ENCODE results near the gene PTPRM.

The PTPRM gene

DNA sequence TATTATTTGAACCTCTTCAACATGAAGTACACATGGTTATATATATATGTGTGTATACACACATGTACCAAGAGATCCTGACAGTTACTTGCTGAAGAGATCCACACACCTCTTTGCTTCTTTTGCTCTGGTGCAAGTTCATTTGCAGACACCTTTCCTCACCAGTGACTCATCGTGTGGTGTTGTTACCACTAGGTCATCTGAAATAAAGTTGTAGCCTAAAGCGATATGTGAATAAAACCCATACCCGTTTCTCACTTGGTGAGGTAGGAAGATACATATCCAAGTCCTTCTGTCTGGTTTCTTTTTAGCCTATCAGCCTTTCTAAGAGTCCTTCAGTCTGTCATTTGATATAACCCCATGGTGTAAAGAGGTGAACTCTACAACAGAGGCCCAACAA lies 662.7 kb downstream of the PTPRM start:
- ATAC-seq (ENCODE audit: insufficient read depth, low read depth) = no peak
- Histone ChIP-seq H3K4me1 (ENCODE audit: insufficient read depth, low read length) (no peaks in the 10 kb centered on the region), H3K27ac (ENCODE audit: low read length) (no peak overlapping the region), H3K27me3 (ENCODE audit: insufficient read depth, low read length, poor library complexity) (no peaks in the 10 kb centered on the region), H4K20me1 (ENCODE audit: insufficient read depth, low read length) (no peaks in the 10 kb centered on the region), H3K36me3 (ENCODE audit: insufficient read depth, low read length) (no peaks in the 10 kb centered on the region), H3K4me2 (ENCODE audit: insufficient read depth, low read length) (no peak overlapping the region), H2AFZ (ENCODE audit: low read depth, low read length) (no peak overlapping the region), H3K9me3 (ENCODE audit: insufficient read depth, low read length, severe bottlenecking) (no peaks in the 10 kb centered on the region), H3K79me2 (ENCODE audit: insufficient read depth, low read length) (no peaks in the 10 kb centered on the region), H3K4me3 (ENCODE audit: low read depth in 1 of 2, low read length in 2 of 2) (no peak overlapping the region), H3K9ac (ENCODE audit: low read depth, low read length) (no peak overlapping the region)
- TF ChIP-seq EZH2 (IDR thresholded peaks at IDR 0.05; ENCODE audit: borderline replicate concordance, low read depth, low read length, severe bottlenecking) = no peak
- TF ChIP-seq, protein P1, sequence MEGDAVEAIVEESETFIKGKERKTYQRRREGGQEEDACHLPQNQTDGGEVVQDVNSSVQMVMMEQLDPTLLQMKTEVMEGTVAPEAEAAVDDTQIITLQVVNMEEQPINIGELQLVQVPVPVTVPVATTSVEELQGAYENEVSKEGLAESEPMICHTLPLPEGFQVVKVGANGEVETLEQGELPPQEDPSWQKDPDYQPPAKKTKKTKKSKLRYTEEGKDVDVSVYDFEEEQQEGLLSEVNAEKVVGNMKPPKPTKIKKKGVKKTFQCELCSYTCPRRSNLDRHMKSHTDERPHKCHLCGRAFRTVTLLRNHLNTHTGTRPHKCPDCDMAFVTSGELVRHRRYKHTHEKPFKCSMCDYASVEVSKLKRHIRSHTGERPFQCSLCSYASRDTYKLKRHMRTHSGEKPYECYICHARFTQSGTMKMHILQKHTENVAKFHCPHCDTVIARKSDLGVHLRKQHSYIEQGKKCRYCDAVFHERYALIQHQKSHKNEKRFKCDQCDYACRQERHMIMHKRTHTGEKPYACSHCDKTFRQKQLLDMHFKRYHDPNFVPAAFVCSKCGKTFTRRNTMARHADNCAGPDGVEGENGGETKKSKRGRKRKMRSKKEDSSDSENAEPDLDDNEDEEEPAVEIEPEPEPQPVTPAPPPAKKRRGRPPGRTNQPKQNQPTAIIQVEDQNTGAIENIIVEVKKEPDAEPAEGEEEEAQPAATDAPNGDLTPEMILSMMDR (IDR thresholded peaks at IDR 0.05; ENCODE audit: borderline replicate concordance, extremely low read depth, low read length, poor library complexity, severe bottlenecking) = no peak
- no peak for DNase-seq

DNA sequence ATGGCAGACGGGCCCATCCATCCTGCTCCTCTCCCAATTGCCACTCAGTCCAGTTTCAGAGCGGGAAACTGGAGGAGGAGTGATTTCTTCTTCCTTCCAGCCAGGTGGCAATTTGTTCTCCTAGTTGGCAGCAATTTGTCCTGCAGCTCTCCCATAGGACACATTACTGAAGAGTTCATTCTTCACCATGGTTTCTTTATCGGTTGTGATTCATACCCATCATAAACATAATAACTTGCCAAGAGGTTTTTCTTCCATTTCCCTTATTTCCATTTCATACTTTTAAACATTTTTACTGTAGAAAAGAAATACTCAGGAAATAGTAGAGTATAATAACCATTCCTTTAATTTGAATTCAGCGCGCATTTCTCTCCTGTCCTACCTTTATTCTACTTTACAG lies 664.2 kb downstream of the PTPRM start:
- Histone ChIP-seq H2AFZ (ENCODE audit: low read depth, low read length) (no peak overlapping the region), H3K27me3 (ENCODE audit: insufficient read depth, low read length, poor library complexity) (no peaks in the 10 kb centered on the region), H3K9me3 (ENCODE audit: insufficient read depth, low read length, severe bottlenecking) (no peaks in the 10 kb centered on the region), H3K27ac (ENCODE audit: low read length) (no peak overlapping the region), H3K4me3 (ENCODE audit: low read depth in 1 of 2, low read length in 2 of 2) (no peak overlapping the region), H3K36me3 (ENCODE audit: insufficient read depth, low read length) (no peaks in the 10 kb centered on the region), H4K20me1 (ENCODE audit: insufficient read depth, low read length) (no peaks in the 10 kb centered on the region), H3K4me2 (ENCODE audit: insufficient read depth, low read length) (no peak overlapping the region), H3K79me2 (ENCODE audit: insufficient read depth, low read length) (no peaks in the 10 kb centered on the region), H3K4me1 (ENCODE audit: insufficient read depth, low read length) (no peaks in the 10 kb centered on the region), H3K9ac (ENCODE audit: low read depth, low read length) (no peak overlapping the region)
- TF ChIP-seq, protein P1 (IDR thresholded peaks at IDR 0.05; ENCODE audit: borderline replicate concordance, extremely low read depth, low read length, poor library complexity, severe bottlenecking) = no peak
- no peak for TF ChIP-seq EZH2 (IDR thresholded peaks at IDR 0.05; ENCODE audit: borderline replicate concordance, low read depth, low read length, severe bottlenecking)
- DNase-seq = no peak
- ATAC-seq (ENCODE audit: insufficient read depth, low read depth) = no peak

GRCh38 chr18:8232791-8233190 lies 665.7 kb downstream of the PTPRM start:
- no peaks in the 10 kb centered on the region for H3K9me3 ChIP-seq (ENCODE audit: insufficient read depth, low read length, severe bottlenecking)
- H3K27me3 ChIP-seq (ENCODE audit: insufficient read depth, low read length, poor library complexity) = no peaks in the 10 kb centered on the region
- H2AFZ ChIP-seq (ENCODE audit: low read depth, low read length) = no peak overlapping the region
- H3K27ac ChIP-seq (ENCODE audit: low read length) = no peak overlapping the region
- TF ChIP-seq, protein P1 (IDR thresholded peaks at IDR 0.05; ENCODE audit: borderline replicate concordance, extremely low read depth, low read length, poor library complexity, severe bottlenecking) = no peak
- TF ChIP-seq EZH2 (IDR thresholded peaks at IDR 0.05; ENCODE audit: borderline replicate concordance, low read depth, low read length, severe bottlenecking) = no peak
- H3K4me1 ChIP-seq (ENCODE audit: insufficient read depth, low read length) = no peaks in the 10 kb centered on the region
- peak; percentile 37; the same call in 2 of the 3 replicates for ATAC-seq (ENCODE audit: insufficient read depth, low read depth)
- DNase-seq = peak; percentile 9
- no peaks in the 10 kb centered on the region for H4K20me1 ChIP-seq (ENCODE audit: insufficient read depth, low read length)
- H3K36me3 ChIP-seq (ENCODE audit: insufficient read depth, low read length) = no peaks in the 10 kb centered on the region
- H3K4me2 ChIP-seq (ENCODE audit: insufficient read depth, low read length) = no peak overlapping the region
- no peak overlapping the region for H3K4me3 ChIP-seq (ENCODE audit: low read depth in 1 of 2, low read length in 2 of 2)
- no peaks in the 10 kb centered on the region for H3K79me2 ChIP-seq (ENCODE audit: insufficient read depth, low read length)
- H3K9ac ChIP-seq (ENCODE audit: low read depth, low read length) = no peak overlapping the region

GRCh38 chr18:8235894-8236293 lies 668.8 kb downstream of the PTPRM start:
- H3K27ac ChIP-seq (ENCODE audit: low read length) = no peak overlapping the region
- no peaks in the 10 kb centered on the region for H3K27me3 ChIP-seq (ENCODE audit: insufficient read depth, low read length, poor library complexity)
- ATAC-seq (ENCODE audit: insufficient read depth, low read depth) (no peak), DNase-seq (no peak)
- TF ChIP-seq EZH2 (IDR thresholded peaks at IDR 0.05; ENCODE audit: borderline replicate concordance, low read depth, low read length, severe bottlenecking) = no peak
- TF ChIP-seq, protein P1 (IDR thresholded peaks at IDR 0.05; ENCODE audit: borderline replicate concordance, extremely low read depth, low read length, poor library complexity, severe bottlenecking) = no peak
- H3K36me3 ChIP-seq (ENCODE audit: insufficient read depth, low read length) = no peaks in the 10 kb centered on the region
- no peak overlapping the region for H3K4me3 ChIP-seq (ENCODE audit: low read depth in 1 of 2, low read length in 2 of 2)
- no peaks in the 10 kb centered on the region for H4K20me1 ChIP-seq (ENCODE audit: insufficient read depth, low read length)
- no peak overlapping the region for H2AFZ ChIP-seq (ENCODE audit: low read depth, low read length)
- H3K4me1 ChIP-seq (ENCODE audit: insufficient read depth, low read length) = no peaks in the 10 kb centered on the region
- no peaks in the 10 kb centered on the region for H3K79me2 ChIP-seq (ENCODE audit: insufficient read depth, low read length)
- no peaks in the 10 kb centered on the region for H3K9me3 ChIP-seq (ENCODE audit: insufficient read depth, low read length, severe bottlenecking)
- H3K4me2 ChIP-seq (ENCODE audit: insufficient read depth, low read length) = no peak overlapping the region
- no peak overlapping the region for H3K9ac ChIP-seq (ENCODE audit: low read depth, low read length)

Measured in DND-41 (cell line).